ENCODE results near the gene AR.

AR gene

DNA sequence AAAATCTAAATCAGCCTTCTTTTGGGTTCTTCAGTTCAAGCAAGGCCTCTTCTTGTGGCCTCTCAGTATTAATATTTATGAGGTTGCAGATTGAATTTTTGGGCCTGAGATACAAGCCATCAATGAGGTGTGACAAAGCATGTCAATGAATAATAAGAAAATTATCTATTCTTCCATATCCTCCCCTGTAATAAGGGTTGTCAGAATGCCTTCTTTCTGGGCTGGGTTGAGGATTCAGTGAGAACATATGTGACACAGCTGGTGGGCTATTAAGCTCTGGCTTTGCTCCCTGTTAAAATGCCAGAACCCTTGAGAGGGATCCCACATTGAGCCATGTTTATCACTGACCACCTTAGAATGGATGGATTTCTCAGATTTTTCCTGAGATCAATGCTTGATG lies 187.2 kb downstream of the AR start:
- DNase-seq = no peak

DNA sequence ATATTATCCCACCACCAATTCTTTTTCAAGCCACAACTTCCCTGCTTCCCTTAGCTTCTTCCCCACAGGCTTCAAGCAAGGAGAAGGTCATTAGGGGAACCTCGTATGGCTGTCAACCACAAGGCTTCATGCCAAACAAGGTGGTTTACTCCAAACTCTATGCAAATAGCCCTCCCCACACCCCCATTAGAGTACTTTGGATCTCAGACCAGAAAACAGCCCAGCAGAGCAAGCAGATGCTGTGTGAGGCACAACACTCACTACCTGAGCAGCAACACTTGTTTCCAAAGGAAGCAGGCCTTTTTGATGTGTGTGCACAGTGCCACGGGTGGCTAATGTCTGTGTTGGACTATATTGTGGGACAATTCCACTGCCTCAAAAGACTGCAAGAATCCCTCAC lies 189.0 kb downstream of the AR start:
- no peak for DNase-seq

DNA sequence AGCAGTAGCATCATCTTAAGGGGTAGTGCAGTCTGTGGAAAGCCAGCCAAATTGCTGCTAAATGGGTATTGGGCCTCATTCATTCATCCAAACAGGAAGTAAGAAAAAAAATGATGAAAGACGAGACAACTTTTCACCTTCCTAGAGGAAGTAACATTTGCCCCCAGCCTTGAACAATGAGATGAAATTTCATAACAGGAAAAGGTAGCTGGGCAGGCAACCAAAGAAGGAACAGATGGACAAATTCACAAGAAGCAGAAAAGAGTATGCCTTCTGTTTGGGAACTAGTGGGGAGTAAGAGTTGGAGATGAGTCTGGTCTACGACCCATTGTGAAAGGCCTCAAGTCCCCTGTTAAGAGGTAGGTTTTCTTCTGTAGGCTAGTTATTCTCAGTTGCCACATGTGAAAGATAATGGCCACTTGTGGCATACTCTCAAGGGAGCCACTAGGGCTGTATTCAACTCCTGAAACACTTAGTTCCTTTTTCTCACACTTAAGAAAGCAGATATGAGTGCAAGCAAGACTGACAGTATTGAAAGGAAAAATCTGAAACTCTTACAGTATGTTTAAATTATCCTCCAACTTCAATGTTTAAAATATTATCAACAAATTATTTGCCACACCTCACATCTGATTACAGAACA lies 190.4 kb downstream of the AR start:
- DNase-seq = no peak

DNA sequence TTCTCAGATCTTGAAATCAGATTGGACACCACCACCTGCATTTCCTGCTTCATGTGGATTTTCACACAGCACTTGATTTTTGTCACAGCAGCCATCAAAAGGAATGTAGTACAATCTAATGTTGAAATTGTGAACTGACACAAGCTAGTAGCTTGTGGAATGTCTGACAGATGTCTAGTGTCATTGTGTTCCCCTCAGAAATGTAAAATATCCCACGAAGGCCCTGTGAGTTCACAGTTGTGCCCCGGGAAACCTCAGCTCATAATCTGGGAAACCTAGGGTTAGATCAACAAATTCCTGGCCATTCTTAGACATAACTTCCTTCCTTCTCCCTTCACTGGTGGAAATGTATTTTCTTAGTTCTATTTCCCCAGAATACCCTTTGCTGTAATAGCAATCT lies 205.7 kb downstream of the AR start:
- no peak for DNase-seq

DNA sequence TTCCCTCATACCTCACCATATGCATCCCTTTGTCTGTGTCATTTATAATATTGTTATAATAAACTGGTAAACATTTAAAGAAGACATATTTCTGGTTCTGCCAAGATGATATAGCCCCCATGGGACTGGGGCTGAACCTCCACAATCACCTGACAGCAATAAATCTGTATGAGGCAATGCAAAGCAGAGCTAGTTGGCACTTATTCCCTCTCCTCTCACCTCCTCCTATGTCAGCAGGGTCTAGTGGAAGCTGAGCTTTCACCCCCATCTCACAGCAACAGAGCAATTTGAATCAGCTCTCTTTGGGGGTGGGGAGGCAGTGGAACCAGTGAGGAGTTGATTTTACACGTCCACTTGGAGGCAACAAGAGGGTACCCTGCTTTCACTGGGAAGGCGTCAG lies 206.9 kb downstream of the AR start:
- DNase-seq = no peak

DNA sequence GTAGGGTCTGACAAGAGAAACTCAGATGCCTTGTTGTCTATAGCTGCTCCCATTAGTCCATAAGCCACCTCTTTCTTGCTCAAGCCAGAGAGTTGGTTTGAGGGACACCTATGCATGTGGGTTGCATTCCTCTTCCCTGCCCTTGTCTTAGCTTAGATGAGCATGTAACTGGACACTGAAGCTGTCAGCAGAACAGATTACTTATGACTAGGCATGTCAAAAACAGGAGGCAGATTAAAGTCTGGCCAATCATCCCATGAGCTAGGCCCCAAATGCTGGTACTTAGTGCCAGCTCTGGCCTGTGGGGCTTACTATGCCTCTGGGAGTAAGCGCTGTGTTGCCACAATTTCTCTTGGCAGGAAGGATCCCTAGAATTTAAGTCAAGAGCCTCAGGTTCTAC lies 215.2 kb downstream of the AR start:
- no peak for DNase-seq

DNA sequence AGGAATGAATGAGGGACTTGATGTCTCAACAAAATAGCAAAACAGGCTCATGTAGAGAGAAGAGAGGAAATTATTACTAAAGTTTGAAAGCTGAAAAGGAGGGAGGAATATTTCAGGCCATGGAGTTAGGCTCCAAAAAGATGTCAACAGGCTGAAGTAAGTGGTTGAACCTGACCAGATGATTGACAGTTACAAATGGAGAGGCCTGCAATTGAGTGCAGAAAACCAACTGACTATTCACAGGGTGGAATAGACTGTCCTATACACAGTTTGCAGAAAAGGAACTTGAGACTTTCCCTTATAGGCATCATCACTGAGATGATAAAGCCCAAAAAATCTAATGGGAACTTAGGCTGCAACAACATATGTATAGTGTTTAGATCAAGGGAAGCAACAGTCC lies 233.3 kb downstream of the AR start:
- no peak for DNase-seq

DNA sequence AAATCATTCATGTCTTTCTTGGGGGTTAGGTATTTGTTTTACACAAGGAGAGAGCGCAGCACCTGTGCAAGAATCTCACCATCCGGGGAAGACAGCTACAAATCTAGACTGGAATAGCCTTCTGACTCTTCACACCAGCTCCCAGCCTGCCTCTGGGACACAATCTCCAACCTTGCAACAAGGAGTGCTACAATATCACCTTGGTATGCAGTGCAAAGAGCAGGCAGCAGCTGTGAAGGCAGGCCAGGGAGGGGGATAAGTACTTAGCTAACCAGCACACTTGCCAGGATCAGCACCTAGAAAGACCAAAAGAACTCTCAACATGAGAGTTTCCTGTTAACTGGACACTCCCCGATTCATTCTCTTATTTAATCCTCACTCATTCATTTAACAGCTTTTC lies 235.3 kb downstream of the AR start:
- DNase-seq = no peak

Data from stimulated activated CD8-positive, alpha-beta memory T cell treated with anti-CD3 and anti-CD28 coated beads, Interleukin-4, amount 100 ng/mL, for 48 hours (primary cell).